OCI-LY7 (cell line): ENCODE measurements around the gene CCIN. TPM values are rescaled to one million over a fixed set of nuclear protein-coding genes. Genes with fewer than 3 reads are reported as not detected.

Experiments
- BruUV-seq: library from RNA; stranded (reverse); fragments of 400-500 nt; replicated peaks from 2 replicates; lab custom pipeline; 2021; lab: Mats Ljungman, UMichigan
- CTCF ChIA-PET: fragments of 300-600 bp; sonication (Branson Sonifier 250); formaldehyde crosslinking; loops from one replicate; lab custom pipeline; 2022; ENCODE audit warnings: antibody characterized with exemption; ENCODE audit not compliant: unreplicated experiment; lab: Charles Lee
- POLR2A ChIA-PET: fragments of 300-600 bp; sonication (Branson Sonifier 250); formaldehyde crosslinking; loops from one replicate; lab custom pipeline; 2022; ENCODE audit warnings: antibody characterized with exemption; lab: Charles Lee
- DNase-seq: peaks from one replicate; pipeline ENCODE4 v3.0.0-alpha.2; 2015; ENCODE audit warnings: low spot score
- H2AFZ ChIP-seq: fragments of 200-600 bp; sonication (generic), shearing (Covaris generic); 2 replicates; pipeline ENCODE4 v1.6.1; 2014; ENCODE audit warnings: mild to moderate bottlenecking, antibody characterized with exemption, low read length, moderate library complexity
- H3K27ac ChIP-seq: fragments of 200-600 bp; sonication (generic); 2 replicates; pipeline ENCODE4 v1.5.1; 2014; ENCODE audit warnings: mixed run types, low read depth, mild to moderate bottlenecking, moderate library complexity, low read length, inconsistent platforms; ENCODE audit not compliant: poor library complexity, severe bottlenecking
- H3K36me3 ChIP-seq: fragments of 200-600 bp; sonication (generic); 2 replicates; pipeline ENCODE4 v1.6.1; 2014; ENCODE audit warnings: mild to moderate bottlenecking, antibody characterized with exemption, low read length, moderate library complexity, mixed read lengths; ENCODE audit not compliant: insufficient read depth
- H3K4me1 ChIP-seq: fragments of 200-600 bp; sonication (generic); 2 replicates; pipeline ENCODE4 v1.5.1; 2014; ENCODE audit warnings: mild to moderate bottlenecking, low read length; ENCODE audit not compliant: insufficient read depth, poor library complexity, severe bottlenecking
- H3K4me2 ChIP-seq: fragments of 200-600 bp; sonication (generic); 2 replicates; pipeline ENCODE4 v1.6.1; 2014; ENCODE audit warnings: mild to moderate bottlenecking, low read length
- H3K4me3 ChIP-seq: fragments of 200-600 bp; sonication (generic); 2 replicates; pipeline ENCODE4 v1.5.1; 2014; ENCODE audit warnings: mild to moderate bottlenecking, low read depth, low read length; ENCODE audit not compliant: poor library complexity, severe bottlenecking
- H3K79me2 ChIP-seq: fragments of 200-600 bp; sonication (generic); 2 replicates; pipeline ENCODE4 v1.6.1; 2016; ENCODE audit warnings: low read depth, mild to moderate bottlenecking, low read length, moderate library complexity, mixed read lengths; ENCODE audit not compliant: insufficient read depth
- H3K9me2 ChIP-seq: fragments of 200-600 bp; sonication (generic); 2 replicates; pipeline ENCODE4 v1.6.1; 2016; ENCODE audit warnings: mild to moderate bottlenecking, low read length, mixed read lengths; ENCODE audit not compliant: insufficient read depth
- H3K9me3 ChIP-seq: fragments of 200-600 bp; sonication (generic); 2 replicates; pipeline ENCODE4 v1.6.1; 2014; ENCODE audit warnings: mild to moderate bottlenecking, mixed run types, low read length, mixed read lengths
- H4K20me1 ChIP-seq: fragments of 200-600 bp; sonication (generic); 2 replicates; pipeline ENCODE4 v1.6.1; 2014; ENCODE audit warnings: mild to moderate bottlenecking, antibody characterized with exemption, low read length, moderate library complexity, mixed read lengths; ENCODE audit not compliant: insufficient read depth
- CTCF ChIP-seq: fragments of 200-600 bp; sonication (generic); conservative IDR thresholded peaks from 2 replicates; pipeline ENCODE4 v1.5.1; 2014; ENCODE audit warnings: mild to moderate bottlenecking, antibody characterized with exemption, low read length, moderate library complexity, mixed read lengths
- EZH2phosphoT487 ChIP-seq: fragments of 200-600 bp; sonication (generic); IDR thresholded peaks from 2 replicates; pipeline ENCODE4 v1.6.1; 2018; ENCODE audit warnings: low read depth, borderline replicate concordance, mild to moderate bottlenecking, mixed run types, antibody characterized with exemption, low read length, moderate library complexity, mixed read lengths
- intact Hi-C: fragments of 100-400 bp; cut with micrococcal nuclease; formaldehyde crosslinking; loops from one replicate; pipeline ENCODE4 v1.10.0; 2022; ENCODE audit not compliant: unreplicated experiment
- total RNA-seq, 2 experiments: library from RNA; depleted of rRNA in 1 of 2; stranded (reverse); fragments of >200 nt in 1 of 2; shearing (Covaris generic) in 1 of 2; gene quantifications; 2 replicates each; pipeline ENCODE4 v1.2.3, GENCODE V29; 2014 to 2022

CCIN gene
- total RNA-seq, 2 experiments from 2014 or later: not detected

- BruUV-seq: no TSS peak
- no peaks in the 10 kb centered on the region for H3K9me2 ChIP-seq
- H3K27ac ChIP-seq: peak overlapping the region; percentile 74
- peak; percentile 48 for DNase-seq
- peak overlapping the region; percentile 74 for H3K4me2 ChIP-seq
- ChIA-PET CTCF (interaction anchor here (0.7 to 2.5 kb wide), 3 partner anchors 10 to 223 kb away, joined by 3 to 7 read pairs (median 6); no protein-coding TSS in a partner anchor), POLR2A (interaction anchor here (1.0 kb wide), 1 partner anchor 11 kb away, joined by 3 read pairs; no protein-coding TSS in a partner anchor)
- H4K20me1 ChIP-seq: no peaks in the 10 kb centered on the region
- H3K79me2 ChIP-seq: no peaks in the 10 kb centered on the region
- H3K4me1 ChIP-seq: peaks cover 46% of the 10 kb centered on the region
- TF ChIP-seq CTCF (no peak), EZH2phosphoT487 (no peak)
- H2AFZ ChIP-seq: peak overlapping the region; percentile 43
- H3K36me3 ChIP-seq: no peaks in the 10 kb centered on the region
- intact Hi-C loops: loop anchor here (1.0 to 5.0 kb wide), 3 partner anchors 13 to 51 kb away; partner anchors contain the start of gene CLTA
- 0 out of 2 replicates have a peak, but pooled peaks cover 4% of the 10 kb centered on the region for H3K9me3 ChIP-seq
- peak overlapping the region; percentile 4 for H3K4me3 ChIP-seq
These were observed 15.4 kb upstream of the CCIN start for GRCh38 chr9:36153746-36154145.

GRCh38 chr9:36154331-36154952 is 14.7 kb upstream of the CCIN start:
- H3K27ac ChIP-seq: peak overlapping the region; percentile 13
- no peaks in the 10 kb centered on the region for H3K79me2 ChIP-seq
- peaks cover 46% of the 10 kb centered on the region for H3K4me1 ChIP-seq
- peak overlapping the region; percentile 96 for H2AFZ ChIP-seq
- ChIA-PET CTCF (interaction anchor here (0.7 to 2.5 kb wide), 3 partner anchors 11 to 223 kb away, joined by 3 to 7 read pairs (median 6); no protein-coding TSS in a partner anchor), POLR2A (interaction anchor here (1.0 to 1.6 kb wide), 4 partner anchors 9 to 51 kb away, joined by 3 to 4 read pairs (median 4); no protein-coding TSS in a partner anchor)
- BruUV-seq: no TSS peak
- TF ChIP-seq CTCF (no peak), EZH2phosphoT487 (no peak)
- H3K9me3 ChIP-seq: 0 out of 2 replicates have a peak, but pooled peaks cover 4% of the 10 kb centered on the region
- H3K9me2 ChIP-seq: no peaks in the 10 kb centered on the region
- no peaks in the 10 kb centered on the region for H3K36me3 ChIP-seq
- peak overlapping the region; percentile 30 for H3K4me2 ChIP-seq
- no peak for DNase-seq
- intact Hi-C loops: loop anchor here (1.0 to 5.0 kb wide), 2 partner anchors 12 to 52 kb away; no protein-coding TSS in a partner anchor
- no peak overlapping the region for H3K4me3 ChIP-seq
- H4K20me1 ChIP-seq: no peaks in the 10 kb centered on the region

GRCh38 chr9:36156116-36156515 is 13.1 kb upstream of the CCIN start:
- intact Hi-C loops: no loop called here
- H3K9me2 ChIP-seq: no peaks in the 10 kb centered on the region
- DNase-seq: no peak
- no TSS peak for BruUV-seq
- ChIA-PET CTCF (no interaction called here), POLR2A (interaction anchor here (0.7 to 1.6 kb wide), 2 partner anchors 16 to 1208 kb away, joined by 3 read pairs; no protein-coding TSS in a partner anchor)
- peaks cover 39% of the 10 kb centered on the region for H3K4me1 ChIP-seq
- 0 out of 2 replicates have a peak, but pooled peaks cover 4% of the 10 kb centered on the region for H3K9me3 ChIP-seq
- no peaks in the 10 kb centered on the region for H4K20me1 ChIP-seq
- no peak overlapping the region for H3K4me3 ChIP-seq
- no peaks in the 10 kb centered on the region for H3K36me3 ChIP-seq
- H2AFZ ChIP-seq: no peak overlapping the region
- no peaks in the 10 kb centered on the region for H3K79me2 ChIP-seq
- no peak overlapping the region for H3K27ac ChIP-seq
- no peak overlapping the region for H3K4me2 ChIP-seq
- TF ChIP-seq EZH2phosphoT487: no peak
- no peak for TF ChIP-seq CTCF
